ENCODE measurements around the gene TRPM4.

The TRPM4 gene

DNA sequence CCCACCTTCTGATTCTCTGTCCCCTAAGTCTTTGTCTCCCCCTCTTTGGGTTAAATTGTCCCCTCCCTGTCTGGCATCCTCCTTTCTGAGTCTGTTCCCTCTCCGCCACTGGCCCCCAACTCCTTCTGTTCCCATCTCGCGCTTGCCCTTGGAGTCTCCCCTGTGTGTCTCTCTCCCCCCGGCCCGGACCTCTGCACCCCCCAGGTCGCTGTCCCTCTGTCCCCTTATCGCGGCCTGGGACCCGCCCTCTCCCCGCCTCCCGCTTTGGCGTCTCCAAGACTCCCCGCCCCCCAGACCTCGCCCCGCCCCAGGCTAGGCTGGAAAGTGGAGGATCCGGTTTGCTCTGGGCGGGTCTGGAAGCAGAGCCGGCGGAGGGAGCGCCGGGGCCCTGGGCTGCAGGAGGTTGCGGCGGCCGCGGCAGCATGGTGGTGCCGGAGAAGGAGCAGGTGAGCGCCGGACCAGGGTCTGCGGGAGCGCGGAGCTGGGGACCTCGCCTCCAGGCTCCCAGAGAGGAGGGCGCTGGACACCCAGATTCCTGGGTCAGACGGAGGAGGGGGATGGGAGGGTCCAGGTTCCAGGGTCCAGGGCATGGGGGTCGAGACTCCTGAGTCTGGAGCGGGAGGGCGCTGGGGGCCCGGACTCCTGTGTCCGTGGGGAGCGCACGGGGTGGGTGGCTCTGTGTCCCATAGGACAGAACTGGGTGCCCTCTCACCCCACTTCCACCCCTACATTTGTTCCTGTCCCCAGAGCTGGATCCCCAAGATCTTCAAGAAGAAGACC, at the start of gene TRPM4:
Gene TRPM4, plus strand, starts transcription at position 348 of the 780 bp plus-strand sequence. Its CDS starts 75 bp downstream, at position 423.
- DNase-seq (ENCODE audit: low spot score) = no peak
- TF ChIP-seq, protein P1, sequence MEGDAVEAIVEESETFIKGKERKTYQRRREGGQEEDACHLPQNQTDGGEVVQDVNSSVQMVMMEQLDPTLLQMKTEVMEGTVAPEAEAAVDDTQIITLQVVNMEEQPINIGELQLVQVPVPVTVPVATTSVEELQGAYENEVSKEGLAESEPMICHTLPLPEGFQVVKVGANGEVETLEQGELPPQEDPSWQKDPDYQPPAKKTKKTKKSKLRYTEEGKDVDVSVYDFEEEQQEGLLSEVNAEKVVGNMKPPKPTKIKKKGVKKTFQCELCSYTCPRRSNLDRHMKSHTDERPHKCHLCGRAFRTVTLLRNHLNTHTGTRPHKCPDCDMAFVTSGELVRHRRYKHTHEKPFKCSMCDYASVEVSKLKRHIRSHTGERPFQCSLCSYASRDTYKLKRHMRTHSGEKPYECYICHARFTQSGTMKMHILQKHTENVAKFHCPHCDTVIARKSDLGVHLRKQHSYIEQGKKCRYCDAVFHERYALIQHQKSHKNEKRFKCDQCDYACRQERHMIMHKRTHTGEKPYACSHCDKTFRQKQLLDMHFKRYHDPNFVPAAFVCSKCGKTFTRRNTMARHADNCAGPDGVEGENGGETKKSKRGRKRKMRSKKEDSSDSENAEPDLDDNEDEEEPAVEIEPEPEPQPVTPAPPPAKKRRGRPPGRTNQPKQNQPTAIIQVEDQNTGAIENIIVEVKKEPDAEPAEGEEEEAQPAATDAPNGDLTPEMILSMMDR (IDR thresholded peaks at IDR 0.05; ENCODE audit: extremely low read depth, missing control alignments) = no peak

GRCh38 chr19:49109051-49109450, 48.5 kb upstream of the TRPM4 start:
- TF ChIP-seq, protein P1 (IDR thresholded peaks at IDR 0.05; ENCODE audit: extremely low read depth, missing control alignments) = no peak
- no peak for DNase-seq (ENCODE audit: low spot score)

DNA sequence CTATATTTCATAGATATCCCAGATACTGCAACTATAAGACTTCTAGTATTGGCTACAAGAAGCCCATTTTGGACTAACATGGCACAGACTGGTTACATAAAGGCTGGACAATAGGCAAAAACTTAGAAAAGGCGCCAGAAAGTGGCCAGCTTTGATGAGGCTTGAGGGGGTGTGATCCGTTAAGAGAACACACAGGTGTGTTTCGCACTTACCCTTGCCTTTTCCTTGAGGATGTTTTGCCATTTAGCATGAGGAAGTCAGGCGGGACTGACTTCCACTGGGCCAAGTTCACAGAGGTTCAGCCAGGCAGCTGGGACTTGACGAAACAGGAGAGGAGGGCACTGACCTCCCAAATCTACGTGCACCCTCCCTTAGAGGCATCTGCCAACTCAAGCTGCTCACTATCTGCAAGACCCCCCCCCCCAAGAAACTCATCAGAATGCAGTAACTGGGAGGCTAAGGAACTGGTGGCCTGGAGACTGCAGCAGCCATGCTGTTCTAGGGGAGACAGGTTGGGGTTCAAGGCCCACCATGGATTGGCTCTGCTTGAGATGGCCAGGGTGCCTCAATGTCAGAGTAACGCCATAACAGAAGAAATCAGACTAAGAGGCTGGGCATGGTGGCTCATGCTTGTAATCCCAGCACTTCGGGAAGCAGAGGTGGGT, 47.9 kb upstream of the TRPM4 start:
- no peak for DNase-seq (ENCODE audit: low spot score)

GRCh38 chr19:49110567-49110966, 47.0 kb upstream of the TRPM4 start:
- TF ChIP-seq, protein P1 (IDR thresholded peaks at IDR 0.05; ENCODE audit: extremely low read depth, missing control alignments) = no peak
- no peak for DNase-seq (ENCODE audit: low spot score)

More for the DNA sequence above, 47.9 kb upstream of the TRPM4 start:
- TF ChIP-seq, protein P1 (IDR thresholded peaks at IDR 0.05; ENCODE audit: extremely low read depth, missing control alignments) = no peak

GRCh38 chr19:49111218-49111998, 46.2 kb upstream of the TRPM4 start:
- TF ChIP-seq, protein P1 (IDR thresholded peaks at IDR 0.05; ENCODE audit: extremely low read depth, missing control alignments) = no peak
- no peak for DNase-seq (ENCODE audit: low spot score)

DNA sequence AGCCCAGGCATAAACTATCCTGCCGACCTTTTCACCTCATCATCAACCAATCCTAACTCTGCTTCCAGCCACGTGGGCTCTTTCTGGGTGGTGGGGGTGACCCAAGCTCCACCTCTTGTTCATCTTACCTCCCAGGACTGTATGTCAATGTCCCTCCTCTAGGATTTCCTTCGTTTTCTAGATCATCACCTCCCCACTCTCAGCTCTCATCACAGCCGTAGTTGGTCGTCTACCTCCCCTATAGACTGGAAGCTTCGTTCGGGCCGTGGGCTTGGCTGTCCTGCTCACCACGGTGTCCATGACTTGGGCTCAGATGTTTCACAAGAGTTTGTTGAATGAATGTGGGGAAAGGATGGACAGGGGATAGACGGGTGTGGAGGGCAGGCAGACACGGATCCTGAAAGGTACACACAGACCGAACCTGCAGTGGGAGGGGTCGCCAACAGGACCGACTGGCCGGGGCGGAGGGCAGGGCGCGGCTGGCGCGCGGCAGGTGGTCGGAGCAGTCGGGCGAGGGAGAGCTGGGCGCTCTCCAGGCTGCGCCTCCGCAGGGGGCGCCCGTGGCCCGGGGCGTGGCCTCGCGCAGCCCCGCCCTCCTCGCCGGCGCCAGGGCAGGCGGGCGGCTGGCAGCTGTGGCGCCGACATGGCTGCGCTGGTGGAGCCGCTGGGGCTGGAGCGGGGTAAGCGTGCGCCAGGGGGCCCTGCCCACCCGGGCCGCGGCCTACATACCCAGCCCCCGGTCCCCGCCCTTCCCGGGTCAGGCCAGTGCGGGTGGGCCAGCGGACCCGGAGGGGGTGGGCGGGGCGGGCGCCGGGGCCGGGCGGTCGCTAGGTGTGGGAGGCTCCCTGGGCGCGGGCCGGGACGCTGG, 43.6 kb upstream of the TRPM4 start, which contains the start of gene LIN7B:
Gene LIN7B, plus strand, starts transcription at position 609 of the 868 bp plus-strand sequence. Its CDS starts 35 bp downstream, at position 644.
- peak; percentile 98 for DNase-seq (ENCODE audit: low spot score)
- TF ChIP-seq, protein P1 (IDR thresholded peaks at IDR 0.05; ENCODE audit: extremely low read depth, missing control alignments) = peak; percentile 75
